ENCODE measurements around the gene SH2B3. TPM values are rescaled to one million over a fixed set of nuclear protein-coding genes. Genes with fewer than 3 reads are reported as not detected.

SH2B3 gene
- total RNA-seq, 1 experiment from 2014 or later = 6.5 TPM

DNA sequence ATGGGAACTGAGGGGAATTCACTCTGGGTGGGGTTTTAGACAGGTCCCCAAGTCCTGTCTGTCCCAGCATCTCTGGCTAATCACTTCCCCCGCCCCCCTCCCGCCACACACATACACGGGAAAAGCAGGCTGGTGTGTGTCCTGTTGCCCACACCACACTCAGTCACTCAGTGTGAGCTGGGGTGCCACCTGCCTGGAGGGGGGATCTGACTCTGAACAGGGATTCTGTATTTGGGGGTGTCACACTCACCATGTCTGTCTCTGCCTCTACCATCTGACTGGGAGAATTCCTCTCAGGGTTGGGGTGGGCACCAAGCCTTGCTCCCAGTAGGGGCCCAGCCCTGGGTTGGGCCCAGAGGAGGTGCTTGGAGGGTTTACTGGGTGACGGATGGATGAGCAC, 31.1 kb downstream of the SH2B3 start:
- Histone ChIP-seq H3K27ac (no peak overlapping the region), H4K20me1 (ENCODE audit: insufficient read depth) (no peaks in the 10 kb centered on the region; the same call in 1 of the 2 replicates), H3K36me3 (ENCODE audit: low read depth) (no peaks in the 10 kb centered on the region), H3K9me3 (ENCODE audit: insufficient read depth, low read depth) (no peaks in the 10 kb centered on the region), H3K4me2 (no peak overlapping the region), H2AFZ (no peak overlapping the region), H3F3A (ENCODE audit: insufficient read depth, low read depth) (peaks cover 33% of the 10 kb centered on the region; the same call in 1 of the 2 replicates), H3K79me2 (ENCODE audit: low read depth) (0 out of 2 replicates have a peak, but pooled peaks cover 4% of the 10 kb centered on the region), H3K4me1 (replicated peaks; ENCODE audit: insufficient read depth) (peaks cover 29% of the 10 kb centered on the region), H3K27me3 (ENCODE audit: insufficient read depth, low read depth) (no peaks in the 10 kb centered on the region), H3K4me3 (no peak overlapping the region), H3K9me2 (ENCODE audit: insufficient read depth) (no peaks in the 10 kb centered on the region)
- ChIA-PET POLR2A (ENCODE audit: unreplicated experiment) (no interaction called here), CTCF (interaction anchor here (0.6 kb wide), 1 partner anchor 27 kb away, joined by 3 read pairs; no protein-coding TSS in a partner anchor)
- intact Hi-C loops (cut with micrococcal nuclease; ENCODE audit: unreplicated experiment) = no loop called here
- DNase-seq = no peak
- no TSS peak for BruUV-seq (replicated peaks)
- no peak for TF ChIP-seq EZH2 (IDR thresholded peaks at IDR 0.05; ENCODE audit: low read depth)
- TF ChIP-seq, protein P1, sequence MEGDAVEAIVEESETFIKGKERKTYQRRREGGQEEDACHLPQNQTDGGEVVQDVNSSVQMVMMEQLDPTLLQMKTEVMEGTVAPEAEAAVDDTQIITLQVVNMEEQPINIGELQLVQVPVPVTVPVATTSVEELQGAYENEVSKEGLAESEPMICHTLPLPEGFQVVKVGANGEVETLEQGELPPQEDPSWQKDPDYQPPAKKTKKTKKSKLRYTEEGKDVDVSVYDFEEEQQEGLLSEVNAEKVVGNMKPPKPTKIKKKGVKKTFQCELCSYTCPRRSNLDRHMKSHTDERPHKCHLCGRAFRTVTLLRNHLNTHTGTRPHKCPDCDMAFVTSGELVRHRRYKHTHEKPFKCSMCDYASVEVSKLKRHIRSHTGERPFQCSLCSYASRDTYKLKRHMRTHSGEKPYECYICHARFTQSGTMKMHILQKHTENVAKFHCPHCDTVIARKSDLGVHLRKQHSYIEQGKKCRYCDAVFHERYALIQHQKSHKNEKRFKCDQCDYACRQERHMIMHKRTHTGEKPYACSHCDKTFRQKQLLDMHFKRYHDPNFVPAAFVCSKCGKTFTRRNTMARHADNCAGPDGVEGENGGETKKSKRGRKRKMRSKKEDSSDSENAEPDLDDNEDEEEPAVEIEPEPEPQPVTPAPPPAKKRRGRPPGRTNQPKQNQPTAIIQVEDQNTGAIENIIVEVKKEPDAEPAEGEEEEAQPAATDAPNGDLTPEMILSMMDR (conservative IDR thresholded peaks at IDR 0.05) = no peak

- no peaks in the 10 kb centered on the region for H3K27me3 ChIP-seq (ENCODE audit: insufficient read depth, low read depth)
- no peaks in the 10 kb centered on the region for H3K36me3 ChIP-seq (ENCODE audit: low read depth)
- H3K9me3 ChIP-seq (ENCODE audit: insufficient read depth, low read depth) = no peaks in the 10 kb centered on the region
- H3K27ac ChIP-seq = peak overlapping the region; percentile 29; the same call in 1 of the 2 replicates
- H3F3A ChIP-seq (ENCODE audit: insufficient read depth, low read depth) = peaks cover 34% of the 10 kb centered on the region; the same call in 1 of the 2 replicates
- intact Hi-C loops (cut with micrococcal nuclease; ENCODE audit: unreplicated experiment) = no loop called here
- H3K4me1 ChIP-seq (replicated peaks; ENCODE audit: insufficient read depth) = peaks cover 19% of the 10 kb centered on the region
- no peaks in the 10 kb centered on the region for H3K9me2 ChIP-seq (ENCODE audit: insufficient read depth)
- H2AFZ ChIP-seq = no peak overlapping the region
- no peak overlapping the region; the same call in 1 of the 2 replicates for H3K4me2 ChIP-seq
- no peak overlapping the region for H3K4me3 ChIP-seq
- CTCF ChIA-PET = interaction anchor here (1.0 kb wide), 1 partner anchor 41 kb away, joined by 3 read pairs; no protein-coding TSS in a partner anchor
- no TSS peak for BruUV-seq (replicated peaks)
- TF ChIP-seq EZH2 (IDR thresholded peaks at IDR 0.05; ENCODE audit: low read depth) = no peak
- TF ChIP-seq, protein P1 (conservative IDR thresholded peaks at IDR 0.05) = no peak
- POLR2A ChIA-PET (ENCODE audit: unreplicated experiment) = interaction anchor here (0.6 kb wide), 1 partner anchor 10 kb away, joined by 12 read pairs; no protein-coding TSS in a partner anchor
- H4K20me1 ChIP-seq (ENCODE audit: insufficient read depth) = peaks cover 4% of the 10 kb centered on the region
- H3K79me2 ChIP-seq (ENCODE audit: low read depth) = 0 out of 2 replicates have a peak, but pooled peaks cover 4% of the 10 kb centered on the region
- peak; percentile 29 to 60 for DNase-seq
Measured at GRCh38 chr12:111437816-111438454, 32.2 kb downstream of the SH2B3 start.

- Histone ChIP-seq H3K4me2 (no peak overlapping the region; the same call in 1 of the 2 replicates), H3K9me2 (ENCODE audit: insufficient read depth) (no peaks in the 10 kb centered on the region), H3K9me3 (ENCODE audit: insufficient read depth, low read depth) (no peaks in the 10 kb centered on the region), H3F3A (ENCODE audit: insufficient read depth, low read depth) (peaks cover 40% of the 10 kb centered on the region; the same call in 1 of the 2 replicates), H3K4me3 (no peak overlapping the region), H3K27ac (peak overlapping the region; percentile 29; the same call in 1 of the 2 replicates), H2AFZ (no peak overlapping the region), H3K79me2 (ENCODE audit: low read depth) (0 out of 2 replicates have a peak, but pooled peaks cover 4% of the 10 kb centered on the region), H3K4me1 (replicated peaks; ENCODE audit: insufficient read depth) (peaks cover 19% of the 10 kb centered on the region), H3K36me3 (ENCODE audit: low read depth) (no peaks in the 10 kb centered on the region; the same call in 1 of the 2 replicates), H3K27me3 (ENCODE audit: insufficient read depth, low read depth) (no peaks in the 10 kb centered on the region), H4K20me1 (ENCODE audit: insufficient read depth) (peaks cover 10% of the 10 kb centered on the region)
- no TSS peak for BruUV-seq (replicated peaks)
- ChIA-PET CTCF (interaction anchor here (1.0 kb wide), 1 partner anchor 41 kb away, joined by 3 read pairs; no protein-coding TSS in a partner anchor), POLR2A (ENCODE audit: unreplicated experiment) (no interaction called here)
- DNase-seq = no peak
- intact Hi-C loops (cut with micrococcal nuclease; ENCODE audit: unreplicated experiment) = no loop called here
- TF ChIP-seq, protein P1 (conservative IDR thresholded peaks at IDR 0.05) = no peak
- no peak for TF ChIP-seq EZH2 (IDR thresholded peaks at IDR 0.05; ENCODE audit: low read depth)
Measured at GRCh38 chr12:111438481-111438880, 32.8 kb downstream of the SH2B3 start.
